ENCODE results near the gene CAPRIN1. TPM values are rescaled to one million over a fixed set of nuclear protein-coding genes. Genes with fewer than 3 reads are reported as not detected.
"Not testable (repeated sequence)": the region's sequence is repeated elsewhere in the genome, so short reads cannot be mapped to it uniquely, and the experiment has no call there.

Gene CAPRIN1
- total RNA-seq, 1 donor from 2014 or later: 191 TPM

DNA sequence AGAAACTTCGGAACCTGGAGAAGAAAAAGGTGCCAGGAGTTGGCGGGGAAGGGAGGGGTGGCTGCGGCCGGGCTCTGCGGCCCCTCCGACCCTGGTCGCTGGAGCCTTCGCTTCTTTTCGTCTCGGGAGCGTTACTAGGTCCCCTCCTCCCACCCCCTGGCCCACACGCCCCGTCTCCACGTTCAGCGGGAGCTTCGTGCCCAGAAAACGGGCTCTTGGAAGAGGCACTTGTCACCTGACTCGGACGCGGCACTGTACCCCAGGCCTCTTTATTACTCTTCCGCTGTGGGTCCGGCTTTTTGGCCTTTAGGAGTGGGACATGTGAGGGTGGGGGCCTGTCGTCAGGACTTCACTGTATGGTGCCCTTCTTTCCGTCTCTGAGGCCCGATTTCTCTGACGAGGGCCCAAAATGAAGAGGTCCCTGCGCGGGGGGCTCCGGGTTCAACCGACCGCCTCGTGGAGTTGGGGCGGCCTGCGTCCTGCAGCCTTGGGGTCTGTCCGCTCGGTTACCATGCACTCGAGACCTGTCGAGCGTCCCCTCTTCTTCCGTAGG, 1.2 kb downstream of the CAPRIN1 start:
- TF ChIP-seq, protein P1, sequence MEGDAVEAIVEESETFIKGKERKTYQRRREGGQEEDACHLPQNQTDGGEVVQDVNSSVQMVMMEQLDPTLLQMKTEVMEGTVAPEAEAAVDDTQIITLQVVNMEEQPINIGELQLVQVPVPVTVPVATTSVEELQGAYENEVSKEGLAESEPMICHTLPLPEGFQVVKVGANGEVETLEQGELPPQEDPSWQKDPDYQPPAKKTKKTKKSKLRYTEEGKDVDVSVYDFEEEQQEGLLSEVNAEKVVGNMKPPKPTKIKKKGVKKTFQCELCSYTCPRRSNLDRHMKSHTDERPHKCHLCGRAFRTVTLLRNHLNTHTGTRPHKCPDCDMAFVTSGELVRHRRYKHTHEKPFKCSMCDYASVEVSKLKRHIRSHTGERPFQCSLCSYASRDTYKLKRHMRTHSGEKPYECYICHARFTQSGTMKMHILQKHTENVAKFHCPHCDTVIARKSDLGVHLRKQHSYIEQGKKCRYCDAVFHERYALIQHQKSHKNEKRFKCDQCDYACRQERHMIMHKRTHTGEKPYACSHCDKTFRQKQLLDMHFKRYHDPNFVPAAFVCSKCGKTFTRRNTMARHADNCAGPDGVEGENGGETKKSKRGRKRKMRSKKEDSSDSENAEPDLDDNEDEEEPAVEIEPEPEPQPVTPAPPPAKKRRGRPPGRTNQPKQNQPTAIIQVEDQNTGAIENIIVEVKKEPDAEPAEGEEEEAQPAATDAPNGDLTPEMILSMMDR (IDR thresholded peaks at IDR 0.05; ENCODE audit: insufficient read depth, low read length, poor library complexity, severe bottlenecking): no peak

DNA sequence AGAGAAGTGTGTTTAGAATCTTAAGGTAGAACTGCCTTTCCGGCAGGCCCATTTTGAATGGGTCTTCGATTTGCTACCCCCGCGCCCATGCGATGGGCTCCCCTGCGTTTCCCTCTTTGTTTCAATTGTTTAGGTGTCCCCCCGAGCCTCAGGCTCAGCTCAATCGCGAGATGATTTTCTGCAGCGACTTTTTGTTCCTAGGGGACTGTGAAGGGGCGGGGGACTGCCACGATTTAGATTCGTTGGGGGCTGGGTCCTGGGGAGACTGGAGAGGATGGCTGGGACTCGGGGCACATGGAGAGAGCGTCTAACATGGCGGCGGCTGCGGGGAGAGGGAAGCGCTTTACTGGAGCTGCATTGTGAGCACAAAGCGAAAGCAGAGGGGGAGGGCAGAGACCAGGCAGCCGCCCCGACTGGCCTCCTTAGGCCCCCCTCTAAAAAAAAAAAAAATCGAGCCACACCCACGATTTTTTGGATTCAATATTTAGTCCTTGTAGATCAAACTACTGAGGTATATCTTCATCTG, 1.7 kb downstream of the CAPRIN1 start:
- Histone ChIP-seq H3K36me3 (ENCODE audit: control insufficient read depth, insufficient read depth, low read length) (no peaks in the 10 kb centered on the region), H3K27me3 (ENCODE audit: control insufficient read depth, insufficient read depth, low read length) (no peaks in the 10 kb centered on the region), H3K4me3 (ENCODE audit: low read depth, low read length) (peak overlapping the region; percentile 87)
- TF ChIP-seq, protein P1 (IDR thresholded peaks at IDR 0.05; ENCODE audit: insufficient read depth, low read length, poor library complexity, severe bottlenecking): no peak
- no peak for DNase-seq (ENCODE audit: low read depth)

More for the DNA sequence above, 1.2 kb downstream of the CAPRIN1 start:
- no peaks in the 10 kb centered on the region for H3K36me3 ChIP-seq (ENCODE audit: control insufficient read depth, insufficient read depth, low read length)
- no peak for DNase-seq (ENCODE audit: low read depth)
- peak overlapping the region; percentile 87 for H3K4me3 ChIP-seq (ENCODE audit: low read depth, low read length)
- H3K27me3 ChIP-seq (ENCODE audit: control insufficient read depth, insufficient read depth, low read length): no peaks in the 10 kb centered on the region

DNA sequence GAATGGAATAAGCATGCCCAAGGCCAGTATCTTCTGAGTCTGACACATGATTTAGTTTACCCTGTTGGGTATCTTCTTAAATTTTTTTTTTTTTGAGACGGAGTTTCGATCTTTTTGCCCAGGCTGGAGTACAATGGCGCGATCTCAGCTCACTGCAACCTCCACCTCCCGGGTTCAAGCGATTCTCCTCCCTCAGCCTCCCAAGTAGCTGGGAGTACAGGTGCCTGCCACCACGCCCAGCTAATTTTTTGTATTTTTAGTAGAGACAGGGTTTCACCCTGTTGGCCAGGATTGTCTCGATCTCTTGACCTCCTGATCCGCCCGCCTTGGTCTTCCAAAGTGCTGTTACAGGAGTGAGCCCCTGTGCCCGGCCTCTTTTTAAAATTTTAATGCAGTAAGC, 2.8 kb downstream of the CAPRIN1 start:
- H3K4me3 ChIP-seq (ENCODE audit: low read depth, low read length); DNase-seq (ENCODE audit: low read depth); H3K27me3 ChIP-seq (ENCODE audit: control insufficient read depth, insufficient read depth, low read length); H3K36me3 ChIP-seq (ENCODE audit: control insufficient read depth, insufficient read depth, low read length): not testable (repeated sequence)

DNA sequence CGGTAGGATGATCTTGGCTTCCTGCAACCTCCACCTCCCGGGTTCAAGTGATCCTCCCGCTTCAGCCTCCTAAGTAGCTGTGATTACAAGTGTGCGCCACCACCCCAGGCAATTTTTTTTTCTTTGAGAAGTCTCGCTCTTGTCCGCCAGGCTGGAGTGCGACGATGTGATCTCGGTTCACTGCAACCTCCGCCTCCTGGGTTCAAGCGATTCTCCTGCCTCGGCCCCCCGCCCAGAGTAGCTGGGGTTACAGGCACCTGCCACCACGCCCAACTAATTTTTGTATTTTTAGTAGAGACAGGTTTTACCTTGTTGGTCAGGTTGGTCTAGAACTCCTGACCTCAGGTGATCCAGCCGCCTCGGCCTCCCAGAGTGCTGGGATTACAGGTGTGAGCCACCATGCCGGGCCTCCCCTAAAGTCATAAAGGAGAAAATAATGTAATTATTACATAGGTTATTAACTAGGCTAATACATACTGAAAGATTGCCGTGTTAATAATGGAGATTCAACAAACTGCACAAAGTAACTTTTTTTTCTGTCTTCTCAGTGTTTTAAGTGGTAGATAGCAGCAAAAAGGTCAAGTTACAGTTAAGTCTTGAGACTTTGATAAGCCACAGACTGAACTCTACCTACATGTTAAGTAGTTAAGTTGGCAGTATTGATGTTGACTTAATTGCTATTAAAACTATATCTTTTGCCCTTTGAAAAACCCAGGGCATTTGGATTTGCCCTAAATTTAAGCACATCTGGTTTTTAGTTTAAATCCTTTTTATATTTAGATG, 3.9 kb downstream of the CAPRIN1 start:
- no peak for DNase-seq (ENCODE audit: low read depth)
- H3K4me3 ChIP-seq (ENCODE audit: low read depth, low read length): no peak overlapping the region
- H3K36me3 ChIP-seq (ENCODE audit: control insufficient read depth, insufficient read depth, low read length): no peaks in the 10 kb centered on the region
- TF ChIP-seq, protein P1 (IDR thresholded peaks at IDR 0.05; ENCODE audit: insufficient read depth, low read length, poor library complexity, severe bottlenecking): no peak
- H3K27me3 ChIP-seq (ENCODE audit: control insufficient read depth, insufficient read depth, low read length): no peaks in the 10 kb centered on the region

DNA sequence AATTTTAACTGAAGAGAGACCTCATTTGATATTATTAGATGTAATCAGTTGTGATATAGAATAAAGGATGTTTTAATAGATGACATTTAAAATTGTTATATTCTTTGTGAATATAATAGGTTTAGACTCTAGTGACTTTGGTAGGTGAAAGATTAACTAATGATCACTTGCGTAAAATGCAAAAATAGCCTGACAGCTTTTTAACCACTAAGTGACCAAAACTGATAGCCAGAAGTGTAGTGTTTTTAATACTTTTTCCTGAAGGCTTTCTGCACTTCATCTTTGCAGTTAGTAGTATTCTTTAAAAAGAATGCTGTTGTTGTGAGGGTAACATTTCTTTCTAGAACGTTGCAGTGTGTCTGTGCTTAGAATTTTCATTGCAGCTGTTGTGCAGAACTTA, 5.1 kb downstream of the CAPRIN1 start:
- no peak for DNase-seq (ENCODE audit: low read depth)
- Histone ChIP-seq H3K27me3 (ENCODE audit: control insufficient read depth, insufficient read depth, low read length) (no peaks in the 10 kb centered on the region), H3K36me3 (ENCODE audit: control insufficient read depth, insufficient read depth, low read length) (peaks cover 2% of the 10 kb centered on the region), H3K4me3 (ENCODE audit: low read depth, low read length) (no peak overlapping the region)
- TF ChIP-seq, protein P1 (IDR thresholded peaks at IDR 0.05; ENCODE audit: insufficient read depth, low read length, poor library complexity, severe bottlenecking): no peak

DNA sequence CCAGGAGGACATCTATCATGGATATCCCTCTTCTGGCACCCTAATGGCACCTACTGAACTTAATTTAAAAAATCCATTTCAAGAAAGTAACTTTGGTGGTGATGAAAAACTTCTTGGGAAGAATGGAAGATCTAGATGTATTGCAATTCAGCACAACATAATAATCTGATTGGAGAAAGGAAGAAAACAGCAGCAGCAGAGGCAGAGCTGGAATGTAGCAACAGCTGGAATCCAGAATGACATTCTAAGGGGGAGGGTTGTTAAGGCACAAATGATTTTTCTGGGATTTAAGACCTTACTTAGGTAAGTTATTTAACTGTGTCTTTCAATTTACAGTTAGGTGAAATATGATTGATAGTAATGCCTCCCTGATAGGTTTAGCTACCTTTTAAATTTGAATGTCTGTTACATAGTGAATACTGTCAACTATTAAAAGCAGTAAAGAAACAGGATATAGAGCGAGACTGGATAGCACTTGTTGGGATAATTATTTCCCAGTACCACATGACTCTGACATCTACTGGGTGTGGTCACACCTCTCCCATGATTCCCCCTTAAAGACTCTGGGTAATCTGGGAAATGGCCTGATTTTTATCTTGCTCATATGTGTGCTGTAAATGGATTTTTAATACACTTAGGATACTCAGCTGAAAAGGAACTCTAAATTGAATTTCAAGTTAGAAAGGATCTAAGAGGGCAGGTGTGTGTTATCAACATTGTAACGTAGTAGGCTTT, 11.7 kb downstream of the CAPRIN1 start:
- Histone ChIP-seq H3K4me3 (ENCODE audit: low read depth, low read length) (no peak overlapping the region), H3K27me3 (ENCODE audit: control insufficient read depth, insufficient read depth, low read length) (no peaks in the 10 kb centered on the region), H3K36me3 (ENCODE audit: control insufficient read depth, insufficient read depth, low read length) (peaks cover 2% of the 10 kb centered on the region)
- DNase-seq (ENCODE audit: low read depth): no peak
- TF ChIP-seq, protein P1 (IDR thresholded peaks at IDR 0.05; ENCODE audit: insufficient read depth, low read length, poor library complexity, severe bottlenecking): no peak

All from kidney epithelial cell (primary cell).